ENCODE results near the gene TSPEAR.

Gene TSPEAR

DNA sequence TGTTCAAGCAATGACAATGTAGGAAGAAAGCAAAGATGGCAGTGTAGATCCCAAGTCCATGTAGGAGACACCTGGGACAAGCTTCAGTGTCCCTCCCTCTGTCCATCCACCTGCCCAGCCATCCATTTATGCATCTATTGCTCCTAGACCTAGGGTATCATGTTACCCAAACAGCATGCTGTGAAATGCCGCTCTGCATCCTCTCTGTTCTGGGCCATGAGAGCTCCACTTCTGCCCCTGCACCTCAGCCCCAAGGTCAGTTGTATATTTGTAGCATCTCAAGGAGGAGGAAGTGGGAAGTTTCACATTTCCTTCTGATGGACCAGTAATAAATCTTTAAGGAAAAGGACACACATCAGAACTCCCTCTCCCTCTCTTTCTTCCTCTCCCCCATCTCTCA is 27.9 kb upstream of the TSPEAR start:
- DNase-seq, result no peak

DNA sequence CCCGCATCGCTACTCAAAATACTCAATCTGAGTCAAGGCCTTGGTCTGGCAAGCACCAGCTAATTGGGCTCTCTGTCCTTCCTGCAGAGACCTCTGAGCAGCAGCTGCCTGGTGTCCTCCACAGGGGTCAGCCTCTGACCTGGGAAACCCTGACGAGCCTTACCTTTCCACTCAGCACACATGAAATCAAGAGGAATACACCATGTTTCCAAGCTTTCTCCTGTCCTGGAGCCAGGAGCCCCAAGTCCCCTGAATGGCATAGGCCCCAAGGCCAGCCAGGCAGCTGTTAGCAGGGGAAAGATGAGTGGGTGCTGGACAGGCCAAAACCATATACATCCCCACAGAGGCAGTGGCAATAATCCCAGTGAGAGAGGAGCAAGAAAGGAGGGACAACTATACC is 27.2 kb upstream of the TSPEAR start:
- DNase-seq, result no peak

DNA sequence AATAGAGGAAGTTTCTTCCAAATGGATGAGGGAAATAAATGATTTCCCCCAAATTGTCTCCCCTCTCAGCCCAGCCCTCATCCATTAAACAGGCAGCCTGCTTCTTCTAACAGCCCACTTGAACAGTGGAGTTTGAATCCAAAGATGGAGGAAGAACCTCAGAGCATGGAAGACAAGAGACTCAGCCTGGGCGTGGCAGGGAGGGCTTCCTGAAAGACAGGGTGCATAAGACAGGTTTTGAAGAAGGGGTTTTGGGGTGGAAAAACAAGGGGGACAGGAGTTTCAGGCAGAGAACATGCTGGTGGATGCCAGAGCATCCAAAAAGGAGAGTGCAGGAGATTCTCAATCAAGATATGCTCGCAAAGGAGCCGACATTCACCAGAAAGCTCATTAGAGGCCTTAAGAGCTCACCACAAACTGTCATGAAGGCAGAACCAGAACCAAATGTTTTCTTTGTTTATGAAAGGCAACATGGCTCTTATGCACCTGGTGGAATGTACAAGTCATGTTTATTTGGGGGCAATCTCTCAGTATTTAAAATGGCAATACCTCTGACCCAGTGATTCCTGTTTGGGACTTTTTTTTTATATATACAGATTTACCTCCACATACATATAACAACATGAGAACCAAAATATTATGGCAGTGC is 26.5 kb upstream of the TSPEAR start:
- DNase-seq, result no peak

DNA sequence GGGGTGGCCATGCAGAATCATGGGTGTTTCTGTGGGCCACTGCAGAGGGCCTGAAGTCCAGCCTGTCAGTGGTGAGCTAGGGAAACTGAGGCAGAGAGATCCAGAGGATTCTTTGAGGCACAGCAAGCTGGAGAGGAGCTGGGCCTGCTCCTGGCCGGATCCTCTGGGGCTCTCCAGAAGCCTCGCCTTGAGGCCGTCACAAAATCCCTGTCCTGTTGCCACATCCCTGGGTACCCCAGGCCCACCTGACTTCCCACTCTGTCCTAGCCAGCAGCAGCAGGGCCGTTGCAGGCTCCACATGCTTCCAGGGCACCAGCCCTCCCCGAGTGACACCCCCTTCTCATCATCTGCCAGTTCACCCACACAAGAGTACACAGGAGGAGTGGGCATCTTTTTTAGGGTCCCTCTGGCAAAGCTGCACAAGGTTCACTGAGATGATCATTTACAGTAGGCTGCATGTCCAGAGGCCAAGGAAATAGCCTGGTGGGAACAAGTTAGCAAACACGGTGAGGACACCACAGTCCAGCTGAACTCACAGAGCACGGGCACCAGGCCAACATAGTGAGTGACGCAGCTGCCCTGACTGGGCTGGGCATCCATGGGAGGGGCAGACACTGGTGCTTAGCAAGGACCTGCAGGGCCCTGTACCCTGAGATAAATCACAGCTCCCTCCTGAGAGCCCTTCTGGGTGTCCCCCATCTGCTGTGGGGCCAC is 25.1 kb upstream of the TSPEAR start:
- no peak for DNase-seq

DNA sequence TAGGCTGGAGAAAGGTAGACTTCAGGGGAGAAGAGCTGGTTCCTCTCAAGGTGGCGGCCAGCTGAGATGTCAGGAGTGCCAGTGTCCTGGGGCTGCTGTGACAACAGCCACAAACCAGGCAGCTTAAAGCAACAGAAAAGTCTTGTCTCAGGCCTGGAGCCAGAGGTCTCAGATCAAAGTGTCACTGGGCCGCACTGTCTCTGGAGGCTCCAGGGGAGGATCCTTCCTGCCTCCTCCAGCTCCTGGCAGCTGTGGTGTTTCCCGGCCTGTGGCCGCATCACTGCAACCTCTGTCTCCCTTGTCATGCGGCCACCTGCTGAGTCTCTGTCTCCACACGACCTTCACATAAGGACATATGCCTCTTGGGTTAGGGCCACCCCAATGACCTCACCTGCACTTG is 24.4 kb upstream of the TSPEAR start:
- no peak for DNase-seq

DNA sequence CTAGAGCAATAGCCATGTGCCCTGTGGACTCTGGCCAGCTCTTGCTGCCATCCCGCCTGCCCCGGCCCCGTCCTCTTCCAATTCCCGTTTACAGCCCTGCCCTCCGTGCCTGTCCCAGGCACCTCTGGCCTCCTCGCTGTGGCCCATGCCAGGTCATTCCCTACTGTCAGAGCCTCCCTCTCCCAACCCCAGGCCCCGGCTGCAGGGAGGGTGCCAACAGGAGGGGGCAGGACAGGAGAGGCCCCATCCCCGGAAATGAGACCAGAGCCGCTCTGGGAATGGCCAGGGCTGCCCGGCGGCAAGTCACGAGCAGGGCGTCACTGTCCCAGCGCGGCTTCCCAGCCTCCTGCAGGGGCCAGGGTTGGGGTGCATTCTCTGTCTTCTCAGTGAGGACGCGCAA is 23.5 kb upstream of the TSPEAR start:
- no peak for DNase-seq

DNA sequence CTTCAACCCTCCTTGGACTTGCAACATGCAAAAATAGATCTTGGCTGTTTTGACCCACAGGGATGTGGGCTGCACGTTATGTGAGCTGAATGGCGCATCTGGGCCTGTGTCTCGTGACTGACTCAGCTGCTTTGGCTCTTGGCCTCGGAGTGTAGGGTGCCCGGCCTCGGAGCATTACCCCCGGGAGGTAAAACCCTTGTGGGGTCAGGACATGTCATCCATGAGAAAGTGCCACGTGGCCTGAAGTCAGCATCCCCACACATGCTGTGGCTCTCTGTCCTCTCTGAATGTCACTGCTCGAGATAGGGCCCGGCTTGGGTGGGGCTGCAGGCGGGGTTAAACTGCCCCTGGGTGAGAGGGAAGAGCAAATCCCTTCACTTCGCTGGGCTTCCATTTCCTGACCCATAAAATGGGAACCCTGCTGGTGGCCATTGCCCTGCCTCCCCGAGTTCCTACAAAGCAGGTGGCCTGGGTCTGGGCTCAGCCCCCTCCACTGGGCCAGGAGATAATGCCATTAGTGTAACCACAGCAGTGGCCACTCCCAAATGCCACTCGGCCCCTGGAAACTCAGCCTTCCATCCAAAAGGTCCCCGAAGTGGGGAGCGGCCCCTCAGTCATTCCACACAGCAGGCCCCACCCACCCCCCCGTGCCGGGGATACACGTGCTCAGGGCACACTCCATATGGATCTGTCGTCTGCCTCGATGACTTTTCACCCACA is 22.8 kb upstream of the TSPEAR start:
- DNase-seq, result no peak

DNA sequence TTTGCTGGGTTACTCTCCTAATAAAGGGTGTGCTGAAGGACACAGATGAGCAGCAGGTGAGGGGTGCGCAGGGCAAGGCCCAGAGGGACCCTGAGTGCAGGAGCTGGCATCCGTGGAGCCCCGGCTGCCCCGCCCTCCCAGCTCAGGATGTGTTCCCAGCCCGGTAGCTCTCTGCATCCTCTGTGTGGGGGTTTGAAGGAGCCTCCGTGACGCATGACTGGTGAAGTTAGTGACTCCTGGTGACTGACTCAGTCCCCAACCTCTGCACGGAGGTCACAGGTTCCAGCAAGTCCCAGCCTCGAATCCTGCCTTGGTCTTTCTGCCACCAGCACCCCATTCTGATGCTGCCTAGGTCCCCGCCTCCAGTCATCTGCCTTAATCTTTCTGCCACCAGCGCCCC is 21.6 kb upstream of the TSPEAR start:
- DNase-seq, result no peak

DNA sequence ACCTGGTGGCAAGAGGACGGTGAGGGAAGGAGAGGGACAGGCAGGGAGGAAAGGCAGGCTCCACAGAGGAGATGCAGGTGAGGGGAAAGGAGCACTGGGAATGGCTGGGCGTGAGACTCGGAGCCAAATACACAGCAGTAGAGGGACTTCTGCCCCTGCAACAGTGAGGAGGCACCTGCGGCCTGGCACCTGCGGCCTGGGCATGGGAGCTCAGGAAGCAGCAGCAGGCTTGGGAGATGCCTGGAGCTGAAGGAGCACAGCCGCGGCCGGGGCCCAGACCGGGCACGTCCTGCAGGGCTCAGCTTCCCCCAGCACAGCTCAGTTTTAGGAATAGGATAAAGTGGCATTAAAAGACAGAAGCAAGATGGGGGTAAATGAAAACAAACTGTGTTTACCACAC is 20.9 kb upstream of the TSPEAR start:
- no peak for DNase-seq

DNA sequence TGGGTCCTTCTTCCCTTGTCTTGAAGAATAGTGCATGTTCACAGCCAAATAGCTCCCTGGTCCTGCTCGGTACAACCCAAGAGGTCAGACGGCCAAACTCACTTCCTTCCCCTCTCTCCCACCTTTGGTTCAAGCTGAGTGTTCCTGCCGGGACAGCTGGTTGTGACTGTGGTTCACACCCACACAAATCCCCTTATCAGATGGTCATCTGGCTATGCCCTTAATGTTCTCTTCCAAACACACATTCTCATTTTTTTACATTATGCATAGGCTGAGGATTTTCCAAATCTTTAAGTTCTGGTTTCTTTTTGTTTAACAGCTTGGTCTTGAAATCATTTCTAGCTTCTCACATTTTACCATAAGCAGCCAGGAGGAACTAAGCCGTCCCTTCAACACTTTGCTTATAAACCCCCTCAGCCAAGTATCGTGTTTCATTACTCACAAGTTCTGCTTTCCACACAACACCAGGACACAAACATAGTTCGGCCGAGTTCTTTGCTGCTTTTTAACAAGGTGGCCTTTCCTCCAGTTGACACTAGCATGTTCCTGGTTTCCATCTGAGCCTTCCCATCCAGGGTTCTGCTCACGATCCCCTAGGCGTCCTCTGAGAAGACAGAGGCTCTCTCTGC is 19.7 kb upstream of the TSPEAR start:
- no peak for DNase-seq

DNA sequence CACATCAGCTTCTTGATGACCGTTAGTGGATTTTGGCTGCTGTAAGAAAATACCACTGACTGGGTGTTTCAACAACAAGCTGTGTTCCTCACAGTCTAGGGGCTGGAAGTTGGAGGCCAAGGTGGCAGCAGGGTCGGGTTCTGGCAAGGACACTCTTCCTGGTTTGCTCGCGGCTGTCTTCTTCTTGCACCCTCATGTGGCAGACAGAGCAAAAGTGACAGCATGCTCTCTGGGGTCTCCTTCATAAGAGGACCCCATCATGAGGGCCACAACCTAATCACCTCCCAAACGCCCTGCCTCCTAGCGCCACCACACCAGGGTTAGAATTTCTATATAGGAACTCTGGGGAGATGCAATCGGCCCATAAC is 18.6 kb upstream of the TSPEAR start:
- DNase-seq, result no peak

DNA sequence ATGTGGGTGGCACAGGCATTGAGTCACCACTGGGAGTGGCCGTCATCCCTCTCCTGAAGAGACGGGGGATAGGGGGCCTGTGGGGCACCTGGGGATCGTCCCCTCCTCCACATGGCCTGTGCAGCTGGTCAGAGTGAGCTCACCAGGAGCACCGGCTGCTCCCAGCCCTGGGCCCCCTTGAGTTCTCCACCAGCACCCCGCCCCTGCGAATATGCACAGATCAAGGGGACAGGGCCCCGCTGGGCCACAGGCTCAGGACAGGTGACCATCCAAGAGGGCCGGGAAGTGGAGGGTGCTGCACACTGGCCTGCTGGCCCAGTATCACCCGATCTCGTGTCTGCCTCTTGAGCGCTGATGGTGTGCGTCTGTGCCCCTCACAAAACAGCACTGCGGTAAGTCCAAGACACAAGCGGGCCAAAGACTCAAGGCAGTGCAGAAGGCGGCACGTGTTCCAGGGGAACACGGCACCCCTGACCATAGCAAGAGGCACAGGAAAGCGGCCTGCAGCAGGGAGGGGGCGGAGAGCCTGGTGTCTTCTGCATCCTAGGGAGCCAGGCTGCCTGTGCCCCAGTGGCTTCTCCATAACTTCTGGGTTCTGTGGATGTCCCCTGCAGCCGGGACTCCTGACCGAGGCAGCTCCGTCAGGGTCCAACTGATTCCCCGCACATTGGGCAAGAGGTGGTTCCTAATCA is 18.1 kb upstream of the TSPEAR start:
- no peak for DNase-seq

DNA sequence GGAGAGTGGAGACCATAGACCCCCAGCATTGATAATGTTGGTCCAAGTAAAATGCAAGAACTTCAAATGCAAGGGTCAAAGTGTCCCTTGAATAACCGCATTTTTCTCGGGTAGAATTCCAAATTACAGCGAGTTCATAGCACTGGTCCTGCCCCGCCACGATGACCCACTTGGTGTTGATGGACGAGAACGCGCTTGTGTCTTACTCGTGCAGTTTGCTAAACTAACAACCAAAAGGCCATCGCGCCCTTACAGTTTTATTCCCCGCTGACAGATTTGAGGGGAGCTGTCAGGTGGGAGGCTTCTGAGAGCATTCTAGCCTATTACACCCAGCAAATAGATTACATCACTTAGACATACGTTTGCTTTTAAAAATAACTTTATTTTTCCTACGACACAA is 17.3 kb upstream of the TSPEAR start:
- no peak for DNase-seq

DNA sequence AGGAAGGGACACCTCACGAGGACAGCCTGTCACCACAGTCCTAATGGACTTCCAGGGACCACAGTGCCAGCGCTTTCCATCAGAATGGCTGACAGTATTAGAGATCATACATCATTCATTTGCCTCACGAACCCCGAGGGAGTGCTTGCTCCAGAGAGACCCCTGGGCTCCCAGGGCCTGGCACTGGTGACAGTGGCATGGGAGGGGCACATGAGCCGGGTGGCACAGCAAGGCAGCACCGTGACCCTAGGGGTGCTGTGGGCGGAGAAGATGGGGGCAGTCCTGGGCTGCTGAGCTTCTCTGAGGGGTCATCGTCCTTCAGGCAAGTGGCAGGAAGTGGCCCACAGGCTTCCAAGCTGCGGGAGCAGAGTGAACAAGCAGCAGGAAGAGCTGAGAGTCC is 16.4 kb upstream of the TSPEAR start:
- no peak for DNase-seq

DNA sequence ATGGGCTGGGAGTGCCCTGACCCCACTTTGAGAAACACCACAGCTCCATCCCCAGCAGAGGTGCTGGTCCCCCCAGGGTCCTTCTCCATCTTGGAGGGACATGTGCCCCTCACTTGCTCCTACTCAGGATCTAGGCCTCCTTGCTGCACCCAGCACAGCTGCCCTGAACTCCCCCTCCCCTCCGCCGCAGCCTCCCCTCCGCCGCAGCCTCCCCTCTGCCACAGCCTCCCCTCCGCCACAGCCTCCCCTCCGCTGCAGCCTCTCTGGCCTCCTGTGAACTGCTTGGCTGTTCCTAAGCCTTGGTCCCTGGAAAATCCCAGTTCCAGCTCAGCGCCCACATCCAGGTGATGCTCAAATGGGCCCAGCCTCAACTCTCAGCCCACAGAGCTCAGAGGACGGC is 15.9 kb upstream of the TSPEAR start:
- no peak for DNase-seq

DNA sequence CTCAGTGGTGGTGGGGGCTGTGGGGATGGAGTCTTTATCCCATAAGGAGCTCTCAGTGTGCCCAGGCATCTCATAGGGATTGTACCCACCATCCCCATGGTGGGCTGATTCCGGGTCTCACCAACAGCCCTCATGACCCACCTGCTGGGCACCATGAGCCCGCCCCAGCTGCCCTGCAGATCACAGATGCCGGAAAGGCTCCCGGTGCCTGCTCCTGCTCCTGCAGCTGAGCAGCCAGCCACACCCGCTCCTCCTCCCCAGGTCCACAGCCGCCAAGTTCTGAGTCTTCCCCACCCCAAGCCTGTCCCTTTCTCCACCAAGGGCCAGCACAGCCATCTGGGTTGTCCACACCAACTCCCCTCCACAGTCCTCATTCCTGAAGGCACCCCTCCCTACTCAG is 15.5 kb upstream of the TSPEAR start:
- DNase-seq, result no peak

DNA sequence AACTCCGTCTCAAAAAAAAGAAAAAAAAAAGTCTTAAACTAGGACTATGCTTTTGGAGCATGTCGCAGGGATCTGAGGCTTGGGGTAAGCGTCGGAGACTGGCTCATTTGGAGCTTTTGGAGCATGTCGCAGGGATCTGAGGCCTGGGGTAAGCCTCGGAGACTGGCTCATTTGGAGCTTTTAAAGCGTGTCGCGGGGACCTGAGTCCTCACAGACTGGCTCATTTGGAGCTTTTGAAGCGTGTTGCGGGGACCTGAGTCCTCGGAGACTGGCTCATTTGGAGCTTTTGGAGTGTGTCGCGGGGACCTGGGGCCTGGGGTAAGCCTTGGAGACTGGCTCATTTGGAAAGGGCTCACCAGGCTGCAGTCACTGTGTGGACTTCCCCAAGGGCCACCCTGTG is 13.6 kb upstream of the TSPEAR start:
- no peak for DNase-seq

DNA sequence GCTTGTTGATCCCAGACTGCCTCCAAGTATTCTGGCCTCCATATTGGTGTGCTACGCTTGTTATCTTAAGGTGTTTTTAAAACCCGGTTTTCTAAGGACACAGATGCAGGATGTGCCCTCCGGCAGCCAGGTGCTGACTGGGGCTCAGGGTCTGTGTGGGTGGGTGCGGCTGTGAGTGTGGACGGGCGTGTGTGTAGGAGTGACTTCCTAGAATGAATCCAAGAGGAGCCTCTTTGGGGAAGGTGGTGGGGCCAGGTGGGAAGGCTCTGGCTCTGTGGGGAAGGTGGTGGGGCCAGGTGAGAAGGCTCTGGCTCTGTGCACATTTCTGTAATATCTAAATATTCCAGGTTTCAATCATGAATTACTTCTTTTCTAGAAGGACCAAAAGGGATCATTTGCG is 12.8 kb upstream of the TSPEAR start:
- no peak for DNase-seq

DNA sequence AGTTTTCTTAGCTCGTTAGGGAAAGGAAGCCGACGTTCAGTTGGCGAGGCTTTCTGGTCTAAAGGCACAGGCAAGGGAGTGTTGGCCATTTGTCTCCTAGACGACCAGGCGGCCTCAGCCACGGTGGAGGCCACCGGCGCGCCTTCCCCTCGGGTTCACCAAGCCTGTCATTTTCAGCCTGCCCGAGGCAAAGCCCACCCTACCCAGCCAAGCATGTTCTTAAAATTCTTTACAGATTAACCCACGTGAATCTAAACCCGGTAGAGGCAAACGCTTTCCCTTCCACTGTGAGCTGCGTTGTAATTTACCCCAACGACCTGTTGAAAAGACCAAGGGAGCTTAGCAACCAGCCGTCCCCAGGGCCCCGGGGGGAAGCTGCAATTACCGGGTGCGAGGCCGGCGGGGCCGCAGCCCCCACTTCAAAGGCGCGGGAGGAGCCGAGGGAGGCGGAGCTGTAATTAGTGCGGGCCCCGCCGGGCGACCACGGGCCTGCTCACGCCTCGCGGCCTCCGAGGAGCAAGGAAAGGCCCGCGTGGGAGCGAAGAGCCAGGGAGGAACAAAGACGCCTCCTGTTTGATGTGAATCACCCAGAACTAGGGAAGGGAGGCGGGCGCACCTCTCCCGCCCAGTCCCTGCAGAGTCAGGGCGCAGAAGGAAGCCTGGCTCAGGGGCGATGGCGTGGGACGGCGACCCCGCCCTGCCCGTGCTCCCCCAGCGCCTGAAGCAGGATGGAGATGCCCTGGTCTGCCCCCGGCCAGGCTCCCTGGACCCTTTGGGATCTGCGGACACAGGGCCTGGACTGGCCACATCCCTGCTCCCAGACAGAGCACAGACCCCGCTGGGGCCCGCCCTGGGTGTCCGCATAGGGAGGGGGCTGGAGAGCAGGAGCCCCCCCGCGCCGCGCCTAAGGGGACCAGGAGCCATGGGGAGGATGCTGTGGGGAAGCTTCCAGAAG is 12.1 kb upstream of the TSPEAR start:
- no peak for DNase-seq

DNA sequence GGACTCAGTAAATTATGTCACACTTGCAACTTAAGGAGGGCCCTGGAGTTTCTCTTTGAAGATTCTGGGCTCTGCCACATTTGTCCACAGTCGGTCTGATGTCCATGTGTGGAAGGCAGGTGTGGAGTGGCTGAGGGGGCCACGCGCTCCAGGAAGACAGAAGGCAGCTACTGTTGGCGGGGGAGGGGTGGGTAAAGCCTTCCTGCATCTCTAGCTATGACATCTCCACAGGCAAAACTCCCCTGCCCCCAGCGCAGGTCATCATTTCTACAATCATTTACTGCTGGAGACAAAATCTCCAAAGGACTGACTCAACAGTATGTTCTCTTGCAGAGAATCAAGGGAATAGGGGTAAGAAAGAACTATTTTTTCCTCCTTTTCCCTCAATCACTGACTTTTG is 11.4 kb upstream of the TSPEAR start:
- DNase-seq, result no peak

DNA sequence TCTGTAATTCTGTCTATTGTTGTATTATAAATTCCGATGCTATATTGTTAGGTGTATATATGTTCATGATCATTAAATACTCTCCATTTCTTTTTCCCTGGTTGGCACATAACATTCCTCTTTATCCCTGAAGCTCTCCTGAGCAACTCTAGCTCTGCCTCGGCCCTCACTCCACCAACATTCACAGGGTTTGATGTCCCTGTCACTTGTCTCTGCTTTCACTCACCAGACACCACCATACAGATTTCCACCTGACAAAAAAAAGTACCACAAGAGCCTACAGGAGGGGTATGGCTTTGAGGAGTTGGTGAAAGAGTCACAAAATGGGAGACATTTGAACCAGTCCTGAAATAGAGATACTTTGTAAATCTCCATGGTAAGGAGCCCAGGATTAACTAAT is 8.8 kb upstream of the TSPEAR start:
- no peak for DNase-seq

DNA sequence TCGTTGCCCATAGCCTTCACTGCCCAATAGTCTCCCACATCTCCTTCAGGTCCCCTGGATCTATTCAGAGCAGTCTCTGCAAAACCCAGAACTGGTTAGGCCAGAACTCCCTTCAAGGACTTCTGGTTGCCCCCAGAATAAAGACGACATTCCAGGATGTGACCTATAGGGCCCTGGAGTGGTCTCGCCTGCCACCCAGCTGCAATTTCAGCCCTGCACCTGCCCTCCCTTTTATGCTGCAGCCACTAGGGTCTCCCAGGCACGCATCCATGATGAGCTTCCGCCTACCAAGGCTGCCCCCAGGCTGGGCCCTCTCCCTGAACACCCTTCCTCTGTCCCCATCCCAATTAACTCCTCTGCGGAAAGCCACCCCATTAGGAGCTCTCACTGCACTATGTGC is 7.2 kb upstream of the TSPEAR start:
- DNase-seq, result no peak
